Endometrial microvascular endothelial cells (primary cell): Measurements from ENCODE around the gene TULP1. TPM values are rescaled to one million over a fixed set of nuclear protein-coding genes. Genes with fewer than 3 reads are reported as not detected.

Experiments used
- in situ Hi-C: cut with HindIII; loops from 2 replicates; pipeline ENCODE4 v1.10.0; 2017; ENCODE audit warnings: low sequenced_read_pairs, low pct_unique_long_range_greater_than_20kb; ENCODE audit errors: inconsistent ontology term
- total RNA-seq: library from RNA; depleted of rRNA; stranded (reverse); fragments of >200 nt; gene quantifications from one replicate; pipeline ENCODE4 v1.2.3, GENCODE V29; 2015; ENCODE audit errors: inconsistent ontology term

Gene TULP1
- total RNA-seq, 1 donor from 2014 or later: not detected

DNA sequence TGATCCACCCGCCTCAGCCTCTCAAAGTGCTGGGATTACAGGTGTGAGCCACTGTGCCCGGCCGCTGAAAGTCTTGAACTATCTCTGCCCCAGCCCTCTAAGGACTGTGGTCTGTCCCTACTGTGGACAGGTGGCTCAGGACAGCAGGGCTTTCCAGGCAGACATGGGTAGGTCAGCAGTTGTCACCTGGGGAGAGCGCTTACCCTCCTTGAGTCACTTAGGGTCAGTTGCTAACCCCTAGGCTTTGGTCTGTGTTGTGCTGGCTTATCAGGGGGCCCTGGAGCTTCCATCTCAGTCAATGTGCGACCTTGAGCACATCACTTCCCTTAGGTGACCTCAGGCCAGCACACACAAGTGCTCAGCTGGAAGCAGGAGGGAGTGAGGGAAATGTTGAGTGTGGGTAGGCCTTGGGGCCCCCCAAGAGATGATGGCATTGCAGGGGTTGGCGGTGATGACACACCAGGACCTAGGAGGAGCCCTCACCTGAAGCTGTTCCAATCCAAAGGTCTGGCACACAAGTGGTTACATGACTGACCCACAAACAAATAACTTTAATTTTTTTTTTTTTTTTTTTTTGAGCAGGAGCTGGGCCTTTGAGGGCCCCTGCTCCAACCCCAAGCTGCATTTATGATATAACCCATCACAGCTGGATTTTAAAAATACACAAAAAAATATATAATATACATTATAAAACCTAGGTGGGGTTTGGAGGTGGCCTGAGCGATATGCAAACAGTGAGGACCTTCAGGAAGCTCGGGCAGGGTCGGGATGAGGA, 39.4 kb downstream of the TULP1 start:
- in situ Hi-C loops: no loop called here

DNA sequence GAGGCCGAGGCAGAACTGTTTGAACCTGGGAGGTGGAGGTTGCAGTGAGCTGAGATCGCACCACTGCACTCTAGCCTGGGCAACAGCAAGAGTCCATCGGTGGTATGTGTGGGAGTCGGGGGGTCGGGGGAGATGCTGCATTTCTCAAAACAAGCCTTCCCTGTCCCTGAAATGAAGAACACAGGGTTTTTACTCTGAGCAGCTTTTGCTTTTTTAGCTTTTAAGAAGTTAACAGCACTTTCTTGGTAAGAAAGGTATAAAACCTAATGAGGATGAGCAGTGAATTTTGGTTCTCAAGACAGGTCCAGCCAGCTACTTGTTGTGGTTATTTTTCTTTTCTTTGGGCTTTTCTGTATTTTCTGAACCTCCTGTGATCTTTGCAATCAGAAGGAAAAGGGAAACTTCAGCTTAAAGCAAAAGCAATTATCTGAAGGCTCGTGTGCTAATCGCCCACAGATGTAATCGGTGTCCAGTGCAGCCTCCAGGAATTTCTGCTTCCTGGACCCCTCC, 40.8 kb downstream of the TULP1 start:
- in situ Hi-C loops: no loop called here

DNA sequence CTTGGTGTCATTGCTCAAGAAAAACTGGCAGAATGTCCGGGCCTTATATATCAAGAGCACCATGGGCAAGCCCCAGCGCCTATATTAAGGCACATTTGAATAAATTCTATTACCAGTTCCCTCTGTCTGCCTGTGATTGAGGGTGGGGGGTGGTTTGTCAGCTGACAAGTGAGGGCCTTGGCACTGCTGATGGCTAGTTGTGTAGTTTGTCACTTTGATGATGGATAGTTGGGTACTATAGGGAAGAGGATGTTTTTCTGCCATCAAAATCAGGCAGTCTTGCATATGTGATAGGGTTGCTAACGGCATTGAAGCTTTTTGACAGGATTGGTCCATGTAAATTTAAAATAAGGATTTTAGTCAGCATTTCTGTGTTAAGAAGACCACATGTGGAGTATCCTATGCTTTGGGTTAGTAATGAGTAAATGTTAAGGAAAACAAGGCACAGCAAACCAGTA, 42.0 kb downstream of the TULP1 start:
- in situ Hi-C loops: no loop called here

DNA sequence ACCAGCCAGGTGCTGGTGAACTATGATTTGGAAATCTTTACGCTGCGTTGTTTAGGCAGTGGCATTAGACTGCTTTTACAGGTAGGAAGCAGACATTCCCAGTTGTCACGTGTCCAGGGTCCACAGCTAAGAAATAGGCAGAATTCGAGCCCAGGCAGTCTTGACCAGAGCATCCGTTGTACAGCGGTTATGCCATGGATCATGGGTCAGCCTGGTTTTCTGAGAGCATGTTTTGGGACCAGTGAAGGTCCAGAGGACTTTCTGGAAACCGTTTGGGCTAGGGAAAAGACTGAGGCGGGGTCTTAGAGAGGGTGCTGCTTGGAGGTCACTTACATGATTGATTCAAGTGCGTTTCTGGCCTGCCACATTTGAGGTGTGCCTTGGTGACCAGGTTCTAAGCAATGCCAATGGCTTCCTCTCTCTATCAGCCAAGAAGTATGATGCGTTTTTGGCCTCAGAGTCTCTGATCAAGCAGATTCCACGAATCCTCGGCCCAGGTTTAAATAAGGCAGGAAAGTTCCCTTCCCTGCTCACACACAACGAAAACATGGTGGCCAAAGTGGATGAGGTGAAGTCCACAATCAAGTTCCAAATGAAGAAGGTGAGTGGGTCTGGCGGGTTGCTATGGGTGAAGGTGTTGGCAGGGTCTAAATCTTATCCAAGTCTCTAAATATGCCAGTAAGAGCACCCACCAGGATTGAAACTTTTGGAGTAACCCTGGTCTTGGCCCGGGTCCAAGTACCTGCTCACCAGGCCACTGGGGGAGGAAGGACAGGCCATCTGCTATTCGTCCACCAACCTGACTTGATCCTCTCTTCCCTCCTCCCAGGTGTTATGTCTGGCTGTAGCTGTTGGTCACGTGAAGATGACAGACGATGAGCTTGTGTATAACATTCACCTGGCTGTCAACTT, 42.7 kb downstream of the TULP1 start:
- in situ Hi-C loops: no loop called here

DNA sequence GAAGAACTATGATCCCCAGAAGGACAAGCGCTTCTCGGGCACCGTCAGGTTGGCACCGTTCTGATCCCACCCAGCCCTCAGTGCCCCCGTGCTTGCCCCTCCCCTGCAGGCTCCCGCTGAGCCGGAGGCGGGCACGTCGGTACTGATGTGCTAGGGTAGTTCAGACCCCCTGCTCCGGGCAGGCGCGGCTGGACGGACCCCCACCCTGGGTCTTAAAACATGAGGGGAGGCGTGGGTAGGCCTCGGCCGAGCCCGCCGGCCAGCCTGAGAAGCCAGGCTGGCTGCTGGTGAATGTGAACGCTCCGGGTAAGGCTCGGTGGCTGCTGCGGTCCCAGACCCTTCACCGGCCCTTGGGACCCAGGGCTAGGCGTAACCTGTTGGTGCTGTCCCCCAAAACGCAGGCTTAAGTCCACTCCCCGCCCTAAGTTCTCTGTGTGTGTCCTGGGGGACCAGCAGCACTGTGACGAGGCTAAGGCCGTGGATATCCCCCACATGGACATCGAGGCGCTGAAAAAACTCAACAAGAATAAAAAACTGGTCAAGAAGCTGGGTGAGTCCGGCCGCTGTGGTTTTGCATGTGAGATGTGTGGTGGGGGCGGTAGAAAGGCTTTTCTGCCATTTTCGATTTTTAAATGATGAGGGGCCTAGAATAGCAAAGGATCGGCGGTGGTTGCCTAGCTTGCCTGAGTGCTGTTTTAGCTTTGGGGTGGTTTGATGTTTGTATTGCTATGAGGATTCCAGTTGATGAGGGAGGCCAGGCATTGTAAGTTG, 43.5 kb downstream of the TULP1 start:
- in situ Hi-C loops: no loop called here

DNA sequence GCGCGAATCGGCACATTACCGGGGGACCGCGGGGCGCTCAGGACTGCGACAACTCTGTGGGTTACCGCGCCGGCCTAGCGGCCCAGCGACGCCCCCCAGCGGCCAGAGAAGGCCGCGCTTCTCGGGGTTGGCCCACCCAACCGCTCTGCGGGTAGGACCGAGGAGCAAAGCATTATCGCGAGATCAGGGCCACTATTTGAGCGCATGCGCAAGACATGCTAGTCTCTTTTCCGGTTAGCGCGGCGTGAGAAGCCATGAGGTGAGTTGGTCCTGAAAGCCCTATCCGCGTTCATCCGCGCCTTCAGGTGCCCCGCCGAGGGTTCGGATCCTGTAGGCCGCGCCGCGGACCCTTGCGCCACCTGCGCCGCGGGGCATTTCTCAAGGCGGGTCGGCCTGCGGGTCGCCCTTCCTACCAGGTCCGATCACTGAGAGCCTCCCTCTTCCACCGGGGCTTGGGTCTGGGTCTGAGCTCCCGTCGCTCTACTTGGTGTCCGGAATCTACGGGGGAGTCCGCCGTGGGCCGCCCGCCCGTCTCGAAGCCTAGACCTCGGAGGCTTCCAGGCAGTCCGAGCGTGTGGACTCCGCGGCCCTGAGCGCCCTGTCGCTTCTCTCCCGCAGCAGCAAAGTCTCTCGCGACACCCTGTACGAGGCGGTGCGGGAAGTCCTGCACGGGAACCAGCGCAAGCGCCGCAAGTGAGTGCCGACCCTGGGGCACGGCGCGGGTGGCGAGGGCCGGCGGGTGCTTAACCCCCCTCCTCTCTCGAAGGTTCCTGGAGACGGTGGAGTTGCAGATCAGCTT, 44.3 kb downstream of the TULP1 start, which contains the start of gene RPL10A:
TSS of gene RPL10A (plus strand) at position 221 of the 799 bp plus-strand sequence. CDS start at position 255, 34 bp downstream.
- in situ Hi-C loops: no loop called here

DNA sequence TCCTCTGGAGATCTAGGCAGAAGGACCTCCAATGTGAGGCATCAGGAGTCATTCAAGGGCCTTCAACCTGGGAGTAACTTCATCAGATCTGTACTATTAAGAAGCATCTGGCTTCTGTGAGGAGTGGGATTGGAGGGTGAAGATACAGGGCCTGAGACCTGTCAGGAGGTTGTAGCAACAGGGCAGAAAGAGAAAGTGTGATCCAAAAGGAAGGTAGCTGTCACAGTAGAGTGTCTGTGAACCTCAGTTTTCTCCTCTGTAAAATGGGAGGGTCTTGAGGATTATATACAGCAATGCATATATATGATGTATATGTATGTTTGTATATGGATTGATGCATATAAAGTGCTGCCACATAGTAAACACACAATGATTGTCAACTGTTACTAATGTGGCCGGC, 47.0 kb downstream of the TULP1 start:
- in situ Hi-C loops: no loop called here

DNA sequence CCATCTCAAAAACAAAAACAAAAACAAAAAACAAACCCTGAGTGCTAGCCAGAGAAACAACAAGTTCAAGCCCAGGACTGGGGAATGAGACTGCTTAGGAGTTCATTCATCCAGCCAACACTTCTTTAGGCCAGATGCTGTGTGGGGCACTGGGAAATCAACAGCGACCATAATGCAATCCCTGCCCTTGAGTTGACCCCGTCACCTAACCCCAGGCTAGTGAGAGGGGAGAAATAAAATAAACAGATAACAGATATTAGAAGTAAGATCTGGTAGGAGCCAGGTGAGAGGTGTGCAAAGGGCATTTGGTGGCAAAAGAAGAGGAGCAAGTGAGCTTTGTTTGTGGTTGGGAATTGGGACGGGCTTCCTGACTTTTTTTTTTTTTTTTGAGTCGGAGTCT, 49.4 kb downstream of the TULP1 start:
- in situ Hi-C loops: no loop called here

DNA sequence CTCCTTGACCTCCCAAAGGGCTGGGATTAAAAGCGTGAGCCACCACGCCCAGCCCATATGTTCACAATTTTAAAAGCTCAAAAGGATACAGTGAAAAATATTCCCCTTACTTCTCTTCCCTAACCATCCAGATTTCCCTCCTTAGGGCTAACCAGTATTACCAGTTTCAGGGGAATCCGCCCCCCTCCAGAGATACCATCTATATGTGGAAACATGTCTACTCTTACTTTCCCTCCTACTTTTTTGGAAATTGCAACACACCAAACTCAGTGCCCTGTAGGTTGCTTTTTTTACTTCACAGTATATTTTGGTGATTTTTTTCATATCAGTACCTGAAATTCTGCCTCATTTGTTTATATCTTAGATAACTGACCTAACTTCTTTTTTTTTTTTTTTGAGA, 51.4 kb downstream of the TULP1 start:
- in situ Hi-C loops: no loop called here

DNA sequence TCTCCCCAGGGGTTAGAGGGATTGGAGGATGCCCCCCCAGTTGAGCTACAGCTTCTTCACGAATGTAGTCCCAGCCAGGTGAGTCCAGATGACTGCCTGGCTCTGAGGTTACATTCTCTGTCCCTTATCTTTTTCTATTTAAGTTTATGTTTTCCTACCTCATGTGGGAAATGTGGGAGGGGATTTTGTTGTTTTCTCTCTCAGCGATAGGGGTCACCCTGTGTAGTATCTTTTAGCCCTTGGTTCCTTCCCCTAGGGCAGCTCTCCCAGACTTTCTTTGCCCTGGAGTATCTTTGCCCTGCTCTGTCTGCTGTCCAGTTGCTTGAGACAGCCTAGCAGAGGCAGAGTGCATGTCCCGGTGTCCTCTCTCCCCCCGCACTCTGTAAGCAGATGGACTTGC, 54.8 kb downstream of the TULP1 start:
- in situ Hi-C loops: no loop called here

DNA sequence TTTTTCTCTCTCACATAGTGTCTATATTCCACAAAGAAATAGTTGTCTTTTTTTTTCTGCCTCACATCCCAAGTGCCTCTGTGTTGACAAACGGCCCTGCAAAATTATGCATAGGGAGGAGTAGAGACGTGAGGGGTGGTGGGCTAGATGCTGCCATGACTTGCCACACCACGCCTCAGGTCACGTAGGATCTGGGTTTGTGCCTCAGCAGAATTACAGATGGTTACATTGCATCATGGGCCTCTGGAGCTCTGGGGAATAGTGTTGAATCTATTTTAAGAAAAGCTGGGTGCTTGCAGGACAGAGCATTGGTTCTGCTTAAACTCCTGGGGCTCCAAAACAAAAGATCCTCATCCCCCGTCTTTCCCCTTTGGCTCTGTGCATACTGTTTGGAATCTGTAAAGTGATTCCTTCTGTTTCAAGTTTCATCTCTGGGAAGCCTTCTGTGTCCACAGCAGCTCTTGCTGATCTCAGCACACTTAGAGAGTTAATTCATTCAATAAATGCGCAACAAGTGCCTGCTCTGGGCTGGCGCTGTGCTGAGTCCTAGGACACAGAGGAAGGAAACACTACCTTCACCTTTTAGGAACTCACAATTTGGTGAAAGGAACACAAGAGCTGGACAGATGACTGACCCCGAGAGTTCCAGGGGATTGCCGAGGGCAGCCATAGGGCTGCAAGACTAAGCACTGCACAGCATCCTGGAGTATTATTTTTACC, 58.1 kb downstream of the TULP1 start:
- in situ Hi-C loops: no loop called here

DNA sequence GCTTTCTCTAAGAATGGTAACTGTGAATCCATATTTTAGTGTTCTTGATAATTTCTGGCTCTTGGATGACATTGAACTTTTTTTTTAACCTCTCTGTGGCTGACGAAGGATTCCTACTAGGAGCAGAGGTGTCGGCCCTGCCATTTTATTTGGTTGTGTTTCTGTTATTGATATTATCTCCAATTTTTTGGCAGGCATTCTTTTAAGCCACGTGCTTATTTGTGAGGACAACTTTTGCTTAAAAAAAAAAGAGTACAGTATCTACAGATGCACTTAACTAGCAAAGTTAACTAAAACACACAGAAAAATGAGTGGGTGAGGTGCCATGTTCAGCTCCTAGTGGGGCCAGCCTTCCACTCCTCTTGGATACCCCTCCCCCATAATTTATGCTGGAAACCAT, 59.5 kb downstream of the TULP1 start:
- in situ Hi-C loops: no loop called here

DNA sequence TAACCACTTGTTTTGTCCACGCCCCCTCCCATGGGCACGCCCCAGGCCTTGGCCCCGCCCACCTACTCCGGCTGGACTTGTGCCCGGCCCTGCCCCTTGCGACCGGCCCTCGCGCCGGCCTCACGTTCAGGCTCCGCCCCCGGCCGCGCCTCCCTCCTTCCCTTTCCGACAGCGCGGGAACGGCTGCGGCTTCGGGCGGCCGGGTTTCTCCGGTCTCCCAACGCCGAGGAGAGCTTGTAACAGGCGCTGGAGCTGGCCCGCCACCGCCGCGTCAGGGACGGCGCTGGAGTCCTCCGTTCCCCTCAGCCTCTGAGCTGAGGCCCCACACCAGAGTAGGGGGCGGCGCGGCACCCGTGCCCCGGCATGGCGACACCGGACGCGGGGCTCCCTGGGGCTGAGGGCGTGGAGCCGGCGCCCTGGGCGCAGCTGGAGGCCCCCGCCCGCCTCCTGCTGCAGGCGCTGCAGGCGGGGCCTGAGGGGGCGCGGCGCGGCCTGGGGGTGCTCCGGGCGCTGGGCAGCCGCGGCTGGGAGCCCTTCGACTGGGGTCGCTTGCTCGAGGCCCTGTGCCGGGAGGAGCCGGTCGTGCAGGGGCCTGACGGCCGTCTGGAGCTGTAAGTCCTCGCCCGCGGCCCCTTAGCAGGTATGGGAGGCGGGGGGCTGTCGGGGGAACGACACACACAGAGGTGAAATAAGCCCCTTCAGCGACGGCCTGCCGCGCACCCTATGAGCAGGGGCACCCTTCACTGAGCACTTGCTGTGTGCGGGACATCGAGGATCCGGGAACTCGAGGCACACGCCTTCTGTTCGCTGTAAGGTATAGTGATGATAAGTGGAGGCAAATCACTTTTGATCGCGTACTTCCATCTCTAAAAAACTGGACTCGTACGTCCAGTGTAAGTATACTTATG, 60.3 kb downstream of the TULP1 start, which contains the start of gene FANCE:
TSS of gene FANCE (plus strand) at position 156 of the 908 bp plus-strand sequence. CDS start at position 364, 208 bp downstream.
- in situ Hi-C loops: no loop called here

DNA sequence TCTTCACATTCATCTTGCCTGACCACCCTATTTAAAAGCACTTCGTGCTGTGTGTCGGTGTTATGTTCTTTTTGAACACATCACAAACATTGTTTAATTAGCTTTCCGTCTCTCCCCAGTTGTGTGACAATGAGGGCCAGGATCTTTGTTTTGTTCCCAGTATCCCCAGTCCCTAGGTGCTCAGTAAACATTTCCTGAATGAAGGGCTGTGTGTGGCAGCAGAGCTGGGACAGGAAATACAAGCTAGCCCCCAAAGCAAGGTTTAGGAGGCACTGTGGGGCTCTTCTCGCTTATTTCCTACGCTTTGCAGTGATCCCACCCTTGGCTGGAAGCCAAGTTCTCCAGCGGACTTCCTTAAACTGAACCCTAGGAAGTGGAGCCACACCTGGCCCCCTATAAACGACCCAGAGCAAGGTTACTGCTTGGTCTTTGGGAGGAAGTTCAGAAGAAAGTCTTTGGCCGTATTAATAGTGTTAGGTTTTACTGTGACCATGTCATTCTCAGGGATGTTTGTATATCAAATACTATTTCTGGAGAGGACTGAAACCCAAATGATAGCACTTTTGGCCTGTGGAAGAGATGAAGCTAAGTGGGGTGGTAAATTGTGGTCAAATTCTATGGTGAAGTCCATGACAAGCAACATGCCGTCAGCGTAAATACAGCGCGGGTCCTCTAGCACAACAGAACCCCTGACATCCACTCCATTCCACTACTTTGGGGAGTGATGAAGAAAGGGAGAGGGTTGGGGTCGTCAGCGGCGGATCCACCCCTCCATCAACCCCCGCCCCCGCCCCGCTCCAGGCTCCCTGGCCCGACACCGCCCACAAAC, 61.1 kb downstream of the TULP1 start:
- in situ Hi-C loops: no loop called here

DNA sequence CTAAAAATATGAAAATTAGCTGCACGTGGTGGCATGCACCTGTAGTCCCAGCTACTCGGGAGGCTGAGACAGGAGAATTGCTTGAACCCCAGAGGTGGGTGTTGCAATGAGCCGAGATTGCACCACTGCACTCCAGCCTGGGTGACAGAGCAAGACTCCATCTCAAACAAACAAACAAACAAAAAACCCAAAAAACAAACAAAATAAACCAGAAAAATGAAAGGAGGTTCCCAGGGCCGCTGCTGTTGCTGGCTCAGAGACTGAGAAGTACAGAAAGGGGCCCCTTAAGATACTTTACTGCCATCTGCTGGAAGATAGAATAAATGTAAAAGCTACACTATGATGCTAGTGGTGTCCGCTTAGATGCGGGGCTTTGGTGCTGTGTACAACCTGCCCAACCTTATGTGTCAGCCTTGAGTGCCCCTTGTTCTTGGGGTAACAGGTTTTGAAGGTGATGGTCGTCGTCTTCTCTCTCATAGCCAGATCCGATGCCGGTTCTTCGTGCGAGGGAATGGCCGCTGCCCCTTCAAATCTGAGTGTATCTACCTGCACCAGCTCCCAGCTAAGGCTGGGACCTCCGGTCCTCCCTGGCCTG, 63.3 kb downstream of the TULP1 start:
- in situ Hi-C loops: loop anchor here (25.0 kb wide), 1 partner anchor 112 kb away; the partner anchor contains the start of gene PPARD
